Kasumi-1 (cell line): ENCODE results near the gene TFPI.
"Not testable (repeated sequence)": the region's sequence is repeated elsewhere in the genome, so short reads cannot be mapped to it uniquely, and the experiment has no call there.

Experiments
- DNase-seq, 2 experiments: peaks; one replicate each; lab custom pipeline; 2025; lab: John Stamatoyannopoulos, UW

The TFPI gene

GRCh38 chr2:187552828-187553681, 1.2 kb downstream of the TFPI start:
- peak; percentile 21 to 34 for DNase-seq

GRCh38 chr2:187552381-187552780, 1.9 kb downstream of the TFPI start:
- DNase-seq: no peak

- no peak for DNase-seq
Measured at GRCh38 chr2:187550857-187551256, 3.4 kb downstream of the TFPI start.

- no peak for DNase-seq
Measured at GRCh38 chr2:187549951-187550555, 4.2 kb downstream of the TFPI start.

GRCh38 chr2:187549193-187549592, 5.0 kb downstream of the TFPI start:
- DNase-seq: no peak

GRCh38 chr2:187548656-187549055, 5.6 kb downstream of the TFPI start:
- no peak for DNase-seq

- peak; percentile 67 to 80 for DNase-seq
Measured at GRCh38 chr2:187547353-187547979, 6.8 kb downstream of the TFPI start.

- DNase-seq: no peak
Measured at GRCh38 chr2:187546762-187547333, 7.4 kb downstream of the TFPI start.

GRCh38 chr2:187545238-187545751, 8.9 kb downstream of the TFPI start:
- DNase-seq: no peak

- no peak for DNase-seq
Measured at GRCh38 chr2:187544371-187545080, 9.7 kb downstream of the TFPI start.

- no peak for DNase-seq
Measured at GRCh38 chr2:187543488-187543887, 10.7 kb downstream of the TFPI start.

- no peak for DNase-seq
Measured at GRCh38 chr2:187542123-187542522, 12.1 kb downstream of the TFPI start.

- DNase-seq: no peak
Measured at GRCh38 chr2:187541086-187542085, 12.8 kb downstream of the TFPI start.

GRCh38 chr2:187538222-187538621, 16.0 kb downstream of the TFPI start:
- DNase-seq: not testable (repeated sequence)

- not testable (repeated sequence) for DNase-seq
Measured at GRCh38 chr2:187535381-187535780, 18.9 kb downstream of the TFPI start.

- no peak for DNase-seq
Measured at GRCh38 chr2:187532333-187533120, 21.7 kb downstream of the TFPI start.

GRCh38 chr2:187529977-187530721, 24.1 kb downstream of the TFPI start:
- no peak for DNase-seq

- DNase-seq: no peak
Measured at GRCh38 chr2:187529248-187529976, 24.8 kb downstream of the TFPI start.
